Transverse colon (tissue), 4 donors: Measurements from ENCODE around the gene LHFPL5. TPM values are rescaled to one million over a fixed set of nuclear protein-coding genes. Genes with fewer than 3 reads are reported as not detected.

ENCODE experiments used
- DNase-seq: peaks from one replicate; pipeline ENCODE4 v3.0.0-alpha.2; 2019
- H3K27ac ChIP-seq, 4 donors: fragments of 200-600 bp; sonication (generic); 2 replicates each; pipeline ENCODE4 v1.5.1; 2016 to 2018; ENCODE audit warnings: inconsistent platforms in 4 of 4
- H3K27me3 ChIP-seq: fragments of 200-600 bp; sonication (generic); 2 replicates; pipeline ENCODE4 v1.5.1; 2017; ENCODE audit warnings: inconsistent platforms
- H3K36me3 ChIP-seq, 4 donors: fragments of 200-600 bp; sonication (generic); 2 replicates each; pipeline ENCODE4 v1.5.1; 2017 to 2019; ENCODE audit warnings: inconsistent platforms in 4 of 4
- H3K4me1 ChIP-seq, 4 donors: fragments of 200-600 bp; sonication (generic); 2 replicates each; pipeline ENCODE4 v1.5.1; 2017 to 2020; ENCODE audit warnings: inconsistent platforms in 4 of 4
- H3K4me3 ChIP-seq, 4 donors: fragments of 200-600 bp; sonication (generic); 1 replicate in 1 of 4; 2 replicates in 3 of 4; pipeline versions ENCODE4 v1.5.1 to v1.6.1; 2017 to 2019; ENCODE audit warnings: inconsistent platforms in 4 of 4
- H3K9me3 ChIP-seq, 2 donors: fragments of 200-600 bp; sonication (generic); 2 replicates each; pipeline ENCODE4 v1.5.1; 2017 to 2019; ENCODE audit warnings: inconsistent platforms in 2 of 2
- CTCF ChIP-seq, 5 experiments: fragments of 200-600 bp in 3 of 5; fragments of 450-650 bp in 2 of 5; sonication (generic) in 3 of 5; IDR thresholded peaks; 1 replicate in 2 of 5; 2 replicates in 3 of 5; pipeline ENCODE4 v1.5.1; 2016 to 2017; ENCODE audit warnings: antibody characterized with exemption in 5 of 5, inconsistent platforms in 3 of 5, mild to moderate bottlenecking in 2 of 5, moderate library complexity in 1 of 5
- EP300 ChIP-seq: sonication (generic); formaldehyde crosslinking; IDR thresholded peaks from one replicate; pipeline ENCODE4 v1.6.1; 2017; ENCODE audit warnings: antibody characterized with exemption, low read depth
- POLR2A ChIP-seq: fragments of 450-650 bp; IDR thresholded peaks from one replicate; pipeline ENCODE4 v1.6.1; 2016; ENCODE audit warnings: antibody characterized with exemption, mild to moderate bottlenecking, moderate library complexity
- POLR2AphosphoS5 ChIP-seq, 3 donors: sonication (generic); formaldehyde crosslinking; IDR thresholded peaks; one replicate each; pipeline ENCODE4 v1.6.1; 2016; ENCODE audit warnings: antibody characterized with exemption in 3 of 3
- WGBS, 2 donors: methylation state at CpG; one replicate each; pipeline ENCODE4 v1.1.5; 2018; ENCODE audit warnings: low coverage in 1 of 2; 5-methylcytosine and 5-hydroxymethylcytosine counted together
- in situ Hi-C, 4 donors: fragments of 200-750 bp; cut with MboI; loops; one replicate each; pipeline versions ENCODE4 v1.15.0 to v1.15.1; 2017; ENCODE audit warnings: low sequenced_read_pairs in 3 of 4, low pct_ligation_motif_present in 1 of 4, low pct_unique_long_range_greater_than_20kb in 1 of 4
- intact Hi-C: fragments of 100-400 bp; cut with DNase I; formaldehyde crosslinking; loops from one replicate; pipeline ENCODE4 v1.15.1; 2023; ENCODE audit warnings: low total_unique reads
- total RNA-seq, 4 donors: library from RNA; depleted of rRNA; stranded (reverse); fragments of >200 nt; gene quantifications; one replicate each; pipeline ENCODE4 v1.1.0, GENCODE V29; 2016

Gene LHFPL5
- total RNA-seq, 4 donors from 2014 or later: not detected

- Histone ChIP-seq H3K36me3 (no peaks in the 10 kb centered on the region), H3K9me3 (no peaks in the 10 kb centered on the region), H3K4me1 (no peaks in the 10 kb centered on the region), H3K27ac (no peak overlapping the region), H3K27me3 (no peaks in the 10 kb centered on the region), H3K4me3 (no peak overlapping the region)
- DNase-seq: no peak
- WGBS, 2 donors: 73% methylated on average over 5 of the region's 5 CpGs; no CpG with 5 or more reads in 1 of the 2 donors
- intact Hi-C loops (loop anchor here (1.0 kb wide), 1 partner anchor 11 kb away; no protein-coding TSS in a partner anchor), in situ Hi-C loops (loop anchor here in 1 of 4 donors (25.0 kb wide), 1 partner anchor 1814 kb away; no protein-coding TSS in a partner anchor)
- TF ChIP-seq EP300: no peak
- TF ChIP-seq POLR2A: no peak
- no peak for TF ChIP-seq CTCF (IDR thresholded peaks at IDR 0.05)
- TF ChIP-seq POLR2AphosphoS5 (IDR thresholded peaks at IDR 0.05): no peak
Observed at GRCh38 chr6:35798706-35799105, 6.4 kb upstream of the LHFPL5 start.

GRCh38 chr6:35801148-35801547 is 4.0 kb upstream of the LHFPL5 start:
- 67 to 73% methylated on average over 3 of the region's 3 CpGs for WGBS, 2 donors
- TF ChIP-seq EP300: no peak
- in situ Hi-C loops: no loop called here
- peaks cover 0 to 7% (median 3%) of the 10 kb centered on the region in 4 donors for H3K4me1 ChIP-seq
- H3K9me3 ChIP-seq: no peaks in the 10 kb centered on the region
- H3K27ac ChIP-seq: no peak overlapping the region
- no peak overlapping the region for H3K4me3 ChIP-seq
- no peak for DNase-seq
- no peaks in the 10 kb centered on the region for H3K36me3 ChIP-seq
- H3K27me3 ChIP-seq: peaks cover 22% of the 10 kb centered on the region
- intact Hi-C loops: no loop called here

- no peak overlapping the region for H3K4me3 ChIP-seq
- no peak for TF ChIP-seq CTCF (IDR thresholded peaks at IDR 0.05)
- TF ChIP-seq POLR2AphosphoS5 (IDR thresholded peaks at IDR 0.05): no peak
- no peak for TF ChIP-seq EP300
- no peak for TF ChIP-seq POLR2A
- H3K27me3 ChIP-seq: peaks cover 32% of the 10 kb centered on the region
- in situ Hi-C loops: no loop called here
- no peaks in the 10 kb centered on the region for H3K9me3 ChIP-seq
- H3K36me3 ChIP-seq: no peaks in the 10 kb centered on the region
- peaks cover 0 to 7% (median 3%) of the 10 kb centered on the region in 4 donors for H3K4me1 ChIP-seq
- intact Hi-C loops: no loop called here
- DNase-seq: no peak
- no peak overlapping the region for H3K27ac ChIP-seq
- WGBS, 2 donors: 50 to 80% methylated on average over 2 to 3 of the region's 3 CpGs
Observed at GRCh38 chr6:35808688-35809087, 3.5 kb downstream of the LHFPL5 start.

GRCh38 chr6:35809809-35810208 is 4.7 kb downstream of the LHFPL5 start:
- no peak overlapping the region for H3K4me3 ChIP-seq
- H3K36me3 ChIP-seq: no peaks in the 10 kb centered on the region
- TF ChIP-seq EP300 (no peak), CTCF (IDR thresholded peaks at IDR 0.05) (no peak), POLR2AphosphoS5 (IDR thresholded peaks at IDR 0.05) (no peak), POLR2A (no peak)
- peaks cover 22% of the 10 kb centered on the region for H3K27me3 ChIP-seq
- intact Hi-C loops: no loop called here
- WGBS, 2 donors: 60 to 81% methylated on average over 1 to 5 of the region's 5 CpGs
- in situ Hi-C loops: no loop called here
- H3K9me3 ChIP-seq: no peaks in the 10 kb centered on the region
- DNase-seq: no peak
- H3K27ac ChIP-seq: no peak overlapping the region
- H3K4me1 ChIP-seq: peaks cover 0 to 5% (median 3%) of the 10 kb centered on the region in 4 donors
